GM21576 (cell line): ENCODE data around the gene SH3RF3.

Experiments
- ATAC-seq: cut with Tn5 transposase; IDR thresholded peaks from one replicate; pipeline ENCODE4 v1.9.1; 2021; ENCODE audit warnings: mild to moderate bottlenecking, moderate library complexity; ENCODE audit not compliant: unreplicated experiment

Gene SH3RF3

GRCh38 chr2:109322641-109323040 is 193.6 kb downstream of the SH3RF3 start:
- ATAC-seq: no peak

- no peak for ATAC-seq
Measured at GRCh38 chr2:109324861-109325260, 195.9 kb downstream of the SH3RF3 start.

GRCh38 chr2:109325570-109325969 is 196.6 kb downstream of the SH3RF3 start:
- no peak for ATAC-seq

- no peak for ATAC-seq
Measured at GRCh38 chr2:109326306-109326705, 197.3 kb downstream of the SH3RF3 start.

GRCh38 chr2:109330056-109330455 is 201.1 kb downstream of the SH3RF3 start:
- ATAC-seq: no peak

- ATAC-seq: no peak
Measured at GRCh38 chr2:109331081-109331480, 202.1 kb downstream of the SH3RF3 start.

GRCh38 chr2:109331896-109332848 is 203.2 kb downstream of the SH3RF3 start:
- peak; percentile 51 for ATAC-seq

- no peak for ATAC-seq
Measured at GRCh38 chr2:109332880-109333279, 203.9 kb downstream of the SH3RF3 start.

- ATAC-seq: no peak
Measured at GRCh38 chr2:109333414-109334210, 204.6 kb downstream of the SH3RF3 start.

GRCh38 chr2:109335631-109336176 is 206.7 kb downstream of the SH3RF3 start:
- ATAC-seq: no peak

- no peak for ATAC-seq
Measured at GRCh38 chr2:109336296-109336695, 207.3 kb downstream of the SH3RF3 start.

- no peak for ATAC-seq
Measured at GRCh38 chr2:109337221-109337620, 208.2 kb downstream of the SH3RF3 start.

GRCh38 chr2:109339519-109339966 is 210.5 kb downstream of the SH3RF3 start:
- ATAC-seq: no peak

GRCh38 chr2:109340381-109340780 is 211.4 kb downstream of the SH3RF3 start:
- ATAC-seq: no peak

GRCh38 chr2:109341355-109342255 is 212.6 kb downstream of the SH3RF3 start:
- no peak for ATAC-seq

- ATAC-seq: no peak
Measured at GRCh38 chr2:109342256-109342850, 213.3 kb downstream of the SH3RF3 start.

- no peak for ATAC-seq
Measured at GRCh38 chr2:109342930-109343329, 213.9 kb downstream of the SH3RF3 start.

- no peak for ATAC-seq
Measured at GRCh38 chr2:109343460-109343859, 214.5 kb downstream of the SH3RF3 start.

- ATAC-seq: no peak
Measured at GRCh38 chr2:109344270-109344805, 215.3 kb downstream of the SH3RF3 start.

GRCh38 chr2:109345091-109345490 is 216.1 kb downstream of the SH3RF3 start:
- no peak for ATAC-seq
